Suprapubic skin (tissue), 4 donors: ENCODE data around the gene CAVIN2.

ENCODE experiments used
- CTCF ChIP-seq, 2 donors: fragments of 200-600 bp in 1 of 2; fragments of 450-650 bp in 1 of 2; sonication (generic) in 1 of 2; IDR thresholded peaks; one replicate each; pipeline ENCODE4 v1.5.1; 2016 to 2019; ENCODE audit warnings: antibody characterized with exemption in 2 of 2, mild to moderate bottlenecking in 1 of 2, moderate library complexity in 1 of 2
- EP300 ChIP-seq: sonication (generic); formaldehyde crosslinking; IDR thresholded peaks from one replicate; pipeline ENCODE4 v1.6.1; 2017; ENCODE audit warnings: antibody characterized with exemption
- POLR2AphosphoS5 ChIP-seq, 3 donors: sonication (generic); formaldehyde crosslinking; IDR thresholded peaks; one replicate each; pipeline ENCODE4 v1.6.1; 2017; ENCODE audit warnings: antibody characterized with exemption in 3 of 3

GRCh38 chr2:191831410-191831994, 15.4 kb downstream of the CAVIN2 start:
- no peak for TF ChIP-seq CTCF (IDR thresholded peaks at IDR 0.05)
- TF ChIP-seq POLR2AphosphoS5 (IDR thresholded peaks at IDR 0.05): no peak
- no peak for TF ChIP-seq EP300
